H9 (cell line): ENCODE data around the gene ADAP2. TPM values are rescaled to one million over a fixed set of nuclear protein-coding genes. Genes with fewer than 3 reads are reported as not detected.
A peak's percentile ranks its signal among the peaks of the same experiment; 100 is the strongest.

ENCODE experiments used
- DNase-seq: peaks from one replicate; pipeline ENCODE4 v3.0.0-alpha.2; 2017
- H2AFZ ChIP-seq: one replicate; pipeline ENCODE4 v1.6.1; 2013; ENCODE audit warnings: mild to moderate bottlenecking, low read length, control low read depth, moderate library complexity
- H2AK5ac ChIP-seq: 2 replicates; pipeline ENCODE4 v1.6.1; 2013; ENCODE audit warnings: low read length, control low read depth, mixed read lengths; ENCODE audit not compliant: insufficient read length
- H2BK120ac ChIP-seq: one replicate; pipeline ENCODE4 v1.6.1; 2013; ENCODE audit warnings: low read depth, mild to moderate bottlenecking, low read length, control low read depth, inconsistent platforms; ENCODE audit not compliant: poor library complexity, severe bottlenecking
- H2BK12ac ChIP-seq: 2 replicates; pipeline ENCODE4 v1.6.1; 2013; ENCODE audit warnings: low read length, control low read depth, mixed read lengths, low read depth; ENCODE audit not compliant: insufficient read length
- H2BK15ac ChIP-seq: 2 replicates; pipeline ENCODE4 v1.6.1; 2013; ENCODE audit warnings: low read depth, low read length, control low read depth
- H2BK20ac ChIP-seq: one replicate; pipeline ENCODE4 v1.6.1; 2013; ENCODE audit warnings: low read depth, mild to moderate bottlenecking, low read length, control low read depth, inconsistent platforms; ENCODE audit not compliant: poor library complexity, severe bottlenecking
- H2BK5ac ChIP-seq: 2 replicates; pipeline ENCODE4 v1.6.1; 2013; ENCODE audit warnings: low read length, control low read depth, mixed read lengths; ENCODE audit not compliant: insufficient read length
- H3K14ac ChIP-seq: 2 replicates; pipeline ENCODE4 v1.6.1; 2013; ENCODE audit warnings: low read length, control low read depth; ENCODE audit not compliant: insufficient read depth
- H3K18ac ChIP-seq: 2 replicates; pipeline ENCODE4 v1.6.1; 2013; ENCODE audit warnings: low read depth, mild to moderate bottlenecking, mixed read lengths, low read length, control low read depth; ENCODE audit not compliant: insufficient read length
- H3K23ac ChIP-seq: 2 replicates; pipeline ENCODE4 v1.6.1; 2013; ENCODE audit warnings: low read length, control low read depth, mixed read lengths, low read depth; ENCODE audit not compliant: insufficient read length
- H3K23me2 ChIP-seq: 2 replicates; pipeline ENCODE4 v1.6.1; 2013; ENCODE audit warnings: low read depth, mild to moderate bottlenecking, mixed read lengths, low read length, control low read depth; ENCODE audit not compliant: insufficient read length, poor library complexity, severe bottlenecking
- H3K27ac ChIP-seq: 2 replicates; pipeline ENCODE4 v1.5.1; 2013; ENCODE audit warnings: low read length, control low read depth, mixed read lengths, low read depth; ENCODE audit not compliant: insufficient read length
- H3K27me3 ChIP-seq: 2 replicates; pipeline ENCODE4 v1.6.1; 2013; ENCODE audit warnings: low read length, control low read depth, inconsistent platforms; ENCODE audit not compliant: insufficient read depth
- H3K4ac ChIP-seq: 2 replicates; pipeline ENCODE4 v1.6.1; 2013; ENCODE audit warnings: low read depth, mild to moderate bottlenecking, control low read depth, inconsistent platforms, low read length, moderate library complexity
- H3K4me1 ChIP-seq: 2 replicates; pipeline ENCODE4 v1.6.1; 2013; ENCODE audit warnings: low read length, control low read depth, inconsistent platforms; ENCODE audit not compliant: insufficient read depth
- H3K4me2 ChIP-seq: 2 replicates; pipeline ENCODE4 v1.6.1; 2013; ENCODE audit warnings: low read length, control low read depth, mixed read lengths; ENCODE audit not compliant: insufficient read length, insufficient read depth
- H3K56ac ChIP-seq: 2 replicates; pipeline ENCODE4 v1.6.1; 2013; ENCODE audit warnings: low read depth, mild to moderate bottlenecking, mixed read lengths, low read length, control low read depth; ENCODE audit not compliant: insufficient read length
- H3K79me1 ChIP-seq: 2 replicates; pipeline ENCODE4 v1.6.1; 2013; ENCODE audit warnings: low read depth, mild to moderate bottlenecking, moderate library complexity, low read length, control low read depth, inconsistent platforms; ENCODE audit not compliant: insufficient read depth, poor library complexity, severe bottlenecking
- H3K79me2 ChIP-seq: 2 replicates; pipeline ENCODE4 v1.6.1; 2013; ENCODE audit warnings: low read length, control low read depth, inconsistent platforms; ENCODE audit not compliant: insufficient read depth
- H3K9ac ChIP-seq: 2 replicates; pipeline ENCODE4 v1.6.1; 2013; ENCODE audit warnings: low read length, control low read depth, mixed read lengths; ENCODE audit not compliant: insufficient read length; ENCODE audit errors: extremely low read depth
- H3K9me3 ChIP-seq: one replicate; pipeline ENCODE4 v1.6.1; 2013; ENCODE audit warnings: low read depth, low read length, inconsistent platforms; ENCODE audit not compliant: control insufficient read depth
- H3T11ph ChIP-seq: one replicate; pipeline ENCODE4 v1.6.1; 2013; ENCODE audit warnings: mild to moderate bottlenecking, low read length, control low read depth, inconsistent platforms
- H4K20me1 ChIP-seq: one replicate; pipeline ENCODE4 v1.6.1; 2013; ENCODE audit not compliant: control insufficient read depth, insufficient read length, insufficient read depth
- H4K5ac ChIP-seq: 2 replicates; pipeline ENCODE4 v1.6.1; 2013; ENCODE audit warnings: low read depth, mild to moderate bottlenecking, mixed read lengths, low read length, control low read depth; ENCODE audit not compliant: insufficient read length
- H4K8ac ChIP-seq: replicated peaks from 2 replicates; pipeline ENCODE4 v1.6.1; 2013; ENCODE audit warnings: low read length, control low read depth, mixed read lengths, low read depth; ENCODE audit not compliant: insufficient read length
- H4K91ac ChIP-seq: 2 replicates; pipeline ENCODE4 v1.6.1; 2013; ENCODE audit warnings: low read depth, mild to moderate bottlenecking, moderate library complexity, mixed read lengths, low read length, control low read depth; ENCODE audit not compliant: insufficient read length
- H3K27ac Mint-ChIP-seq, 3 experiments: 2 replicates in 2 of 3; 3 replicates in 1 of 3; pipeline ENCODE4 v1.8.0; 2020 to 2021; ENCODE audit warnings: mixed read lengths in 3 of 3, mild to moderate bottlenecking in 1 of 3, moderate library complexity in 1 of 3
- H3K27me3 Mint-ChIP-seq: 2 replicates; pipeline ENCODE4 v1.8.0; 2021; ENCODE audit warnings: low read depth, mild to moderate bottlenecking, moderate library complexity, mixed read lengths
- H3K36me3 Mint-ChIP-seq, 3 experiments: 2 replicates in 2 of 3; 3 replicates in 1 of 3; pipeline ENCODE4 v1.8.0; 2020 to 2021; ENCODE audit warnings: low read depth in 3 of 3, mixed read lengths in 3 of 3; ENCODE audit not compliant: insufficient read depth in 1 of 3
- H3K4me1 Mint-ChIP-seq, 2 experiments: 2 replicates each; pipeline ENCODE4 v1.8.0; 2020; ENCODE audit warnings: mixed read lengths in 2 of 2
- H3K4me3 Mint-ChIP-seq, 2 experiments: 2 replicates in 1 of 2; 3 replicates in 1 of 2; pipeline ENCODE4 v1.8.0; 2020 to 2021; ENCODE audit warnings: mild to moderate bottlenecking in 2 of 2, mixed read lengths in 2 of 2, moderate library complexity in 1 of 2
- H3K9me3 Mint-ChIP-seq, 2 experiments: 2 replicates in 1 of 2; 3 replicates in 1 of 2; pipeline ENCODE4 v1.8.0; 2020; ENCODE audit warnings: mild to moderate bottlenecking in 2 of 2, mixed read lengths in 2 of 2, moderate library complexity in 1 of 2
- CTCF ChIP-seq: fragments of 200-600 bp; sonication (generic); conservative IDR thresholded peaks from 3 replicates; pipeline ENCODE4 v1.8.0; 2021; ENCODE audit warnings: antibody characterized with exemption, mild to moderate bottlenecking
- WGBS: extraction: QIAGEN DNeasy Blood & Tissue Kit; methylation state at CpG from one replicate; pipeline ENCODE4 v1.1.7; 2013; ENCODE audit warnings: missing lambda C conversion rate, low lambda C conversion rate, mixed read lengths; ENCODE audit not compliant: insufficient read length; ENCODE audit errors: extremely low coverage; 5-methylcytosine and 5-hydroxymethylcytosine counted together
- total RNA-seq: library from RNA; stranded (reverse); gene quantifications from 2 replicates; pipeline ENCODE4 v1.2.1, GENCODE V29; 2021

ADAP2 gene
- total RNA-seq, 1 experiment from 2014 or later, result 1.2 TPM

- Histone ChIP-seq H2BK5ac (no peak overlapping the region), H4K91ac (no peak overlapping the region), H3T11ph (no peak overlapping the region), H3K79me2 (no peaks in the 10 kb centered on the region), H3K4ac (no peak overlapping the region), H2AK5ac (no peak overlapping the region), H4K8ac (no peak overlapping the region), H3K23ac (no peak overlapping the region), H3K4me1 (no peaks in the 10 kb centered on the region), H3K9ac (no peak overlapping the region), H3K27me3 (peaks cover 2% of the 10 kb centered on the region; the same call in 1 of the 2 replicates), H4K20me1 (no peaks in the 10 kb centered on the region), H2BK120ac (no peak overlapping the region), H2BK12ac (no peak overlapping the region), H3K79me1 (no peaks in the 10 kb centered on the region), H4K5ac (no peak overlapping the region), H3K14ac (no peak overlapping the region), H2BK20ac (no peak overlapping the region), H3K4me2 (peak overlapping the region; percentile 66), H3K56ac (no peak overlapping the region), H3K18ac (no peak overlapping the region), H2BK15ac (no peak overlapping the region), H2AFZ (no peak overlapping the region), H3K27ac (no peak overlapping the region), H3K9me3 (no peaks in the 10 kb centered on the region), H3K23me2 (peaks cover 6% of the 10 kb centered on the region)
- Mint-ChIP-seq H3K36me3 (peaks cover 0 to 4% (median 0%) of the 10 kb centered on the region in 3 experiments; a peak in 1 of 7 replicates), H3K9me3 (no peaks in the 10 kb centered on the region; a peak in 3 of 5 replicates), H3K27me3 (peaks cover 33% of the 10 kb centered on the region), H3K27ac (no peak overlapping the region; a peak in 1 of 7 replicates), H3K4me3 (peak overlapping the region; percentile 81 to 91), H3K4me1 (peaks cover 14 to 15% of the 10 kb centered on the region in 2 experiments)
- WGBS, result no CpG with 5 or more reads among the region's 65 CpGs
- DNase-seq, result peak; percentile 84
- no peak for TF ChIP-seq CTCF
These were observed 86.8 kb downstream of the ADAP2 start for GRCh38 chr17:31008374-31009041.

Other genes starting within 250 kb of the ADAP2 start
- 18.1 TPM in 2 replicates for gene CRLF3, start 97.3 kb upstream of the ADAP2 start, total RNA-seq
- gene ATAD5, start 90.0 kb upstream of the ADAP2 start, total RNA-seq, result 24.6 and 27.0 TPM in 2 replicates
- gene TEFM, start 15.7 kb upstream of the ADAP2 start, total RNA-seq, result 11.7 and 15.7 TPM in 2 replicates
- 8.0 TPM in 2 replicates for gene RNF135, start 49.1 kb downstream of the ADAP2 start, total RNA-seq
- gene NF1, start 173.0 kb downstream of the ADAP2 start, total RNA-seq, result 37.9 and 38.1 TPM in 2 replicates